ENCODE results near the gene ZFTA.

GRCh38 chr11:63745304-63746170, 23.0 kb downstream of the ZFTA start:
- peak in 3 of 6 experiments; percentile 22 to 41 (median 25) for TF ChIP-seq CTCF (IDR thresholded peaks at IDR 0.05)
- no peak for TF ChIP-seq POLR2A (IDR thresholded peaks at IDR 0.05)

Data from Peyer's patch (tissue), 4 donors.